Ovary (tissue), 9 donors: ENCODE measurements around the gene RGL1. TPM values are rescaled to one million over a fixed set of nuclear protein-coding genes. Genes with fewer than 3 reads are reported as not detected.

Source experiments
- DNase-seq, 5 donors: peaks; one replicate each; pipeline ENCODE4 v3.0.0-alpha.2; 2019 to 2020
- H3K27ac ChIP-seq, 2 donors: fragments of 200-600 bp; one replicate each; pipeline versions ENCODE4 v1.5.1 to v1.8.0; 2019 to 2022
- H3K27me3 ChIP-seq: fragments of 200-600 bp; one replicate; pipeline ENCODE4 v1.8.0; 2022
- H3K36me3 ChIP-seq: fragments of 200-600 bp; sonication (generic); one replicate; pipeline ENCODE4 v1.5.1; 2019
- H3K4me1 ChIP-seq: one replicate; pipeline ENCODE4 v1.8.1; 2013; ENCODE audit warnings: mild to moderate bottlenecking, moderate library complexity; ENCODE audit not compliant: insufficient read depth
- H3K4me3 ChIP-seq: fragments of 200-600 bp; sonication (generic); one replicate; pipeline ENCODE4 v1.5.1; 2017
- H3K9me3 ChIP-seq, 2 donors: fragments of 200-600 bp in 1 of 2; sonication (generic) in 1 of 2; one replicate each; pipeline versions ENCODE4 v1.5.1 to v1.8.1; 2013 to 2019; ENCODE audit warnings: mild to moderate bottlenecking in 1 of 2, moderate library complexity in 1 of 2
- EP300 ChIP-seq: sonication (generic); formaldehyde crosslinking; IDR thresholded peaks from one replicate; pipeline ENCODE4 v1.6.1; 2017; ENCODE audit warnings: antibody characterized with exemption
- POLR2A ChIP-seq: fragments of 450-650 bp; IDR thresholded peaks from one replicate; pipeline ENCODE4 v1.6.1; 2017; ENCODE audit warnings: antibody characterized with exemption, mild to moderate bottlenecking, moderate library complexity
- WGBS, 3 donors: extraction: QIAGEN DNeasy Blood & Tissue Kit in 1 of 3; methylation state at CpG; one replicate each; pipeline versions ENCODE4 v1.1.5 to v1.1.7; 2013 to 2017; 5-methylcytosine and 5-hydroxymethylcytosine counted together
- intact Hi-C, 4 donors: fragments of 100-400 bp; cut with DNase I; formaldehyde crosslinking; loops; one replicate each; pipeline versions ENCODE4 v1.11.0 to v1.15.1; 2022 to 2023
- polyA plus RNA-seq, 2 donors: library from polyadenylated mRNA; stranded (reverse); fragments of 200-250 nt in 1 of 2; fragments of 350-450 nt in 1 of 2; fragmentation: Illumina TruSeq in 1 of 2; extraction: RNeasy Lipid Tissue Mini Kit (QIAGEN cat#74804) in 1 of 2; gene quantifications; one replicate each; pipeline ENCODE4 v1.2.3, GENCODE V29; 2013 to 2014
- total RNA-seq, 7 donors: library from RNA; depleted of rRNA in 2 of 7; stranded (reverse); fragments of >200 nt in 2 of 7; fragmentation: NEBNext Ultra II Directional in 3 of 7; extraction: Animal tissue kit (Norgen Biotek cat#: 25700) in 3 of 7; gene quantifications; one replicate each; pipeline versions ENCODE4 v1.1.0 to v1.2.4, GENCODE V29; 2016 to 2023
- TF ChIP-seq, protein P1 (sequence below), 3 donors: fragments of 450-650 bp in 2 of 3; fragments of 200-600 bp in 1 of 3; IDR thresholded peaks; one replicate each; pipeline versions ENCODE4 v1.5.1 to v1.8.0; 2016 to 2022; ENCODE audit warnings: antibody characterized with exemption in 3 of 3, mild to moderate bottlenecking in 1 of 3
- donor health status: DM: no; HTN: no; CAD: no; lungs with moderate emphysema.
- donor health status: DM: no; HTN: no; CAD: no.
- donor health status: Bipolar disorder and iron deficiency.
- donor health status: DM: yes; HTN: yes; CAD: no.
- donor health status: DM: no; HTN: no; CAD: no.
- donor health status: DM: yes; HTN: yes; CAD: no.

The RGL1 gene
- total and polyA plus RNA-seq, 9 donors = 14.3 to 61.6 (median 25.7) TPM

- H3K4me3 ChIP-seq = no peak overlapping the region
- no peaks in the 10 kb centered on the region for H3K4me1 ChIP-seq
- H3K36me3 ChIP-seq = no peaks in the 10 kb centered on the region
- no peaks in the 10 kb centered on the region for H3K9me3 ChIP-seq
- TF ChIP-seq, protein P1, sequence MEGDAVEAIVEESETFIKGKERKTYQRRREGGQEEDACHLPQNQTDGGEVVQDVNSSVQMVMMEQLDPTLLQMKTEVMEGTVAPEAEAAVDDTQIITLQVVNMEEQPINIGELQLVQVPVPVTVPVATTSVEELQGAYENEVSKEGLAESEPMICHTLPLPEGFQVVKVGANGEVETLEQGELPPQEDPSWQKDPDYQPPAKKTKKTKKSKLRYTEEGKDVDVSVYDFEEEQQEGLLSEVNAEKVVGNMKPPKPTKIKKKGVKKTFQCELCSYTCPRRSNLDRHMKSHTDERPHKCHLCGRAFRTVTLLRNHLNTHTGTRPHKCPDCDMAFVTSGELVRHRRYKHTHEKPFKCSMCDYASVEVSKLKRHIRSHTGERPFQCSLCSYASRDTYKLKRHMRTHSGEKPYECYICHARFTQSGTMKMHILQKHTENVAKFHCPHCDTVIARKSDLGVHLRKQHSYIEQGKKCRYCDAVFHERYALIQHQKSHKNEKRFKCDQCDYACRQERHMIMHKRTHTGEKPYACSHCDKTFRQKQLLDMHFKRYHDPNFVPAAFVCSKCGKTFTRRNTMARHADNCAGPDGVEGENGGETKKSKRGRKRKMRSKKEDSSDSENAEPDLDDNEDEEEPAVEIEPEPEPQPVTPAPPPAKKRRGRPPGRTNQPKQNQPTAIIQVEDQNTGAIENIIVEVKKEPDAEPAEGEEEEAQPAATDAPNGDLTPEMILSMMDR (IDR thresholded peaks at IDR 0.05) = no peak
- TF ChIP-seq EP300 = no peak
- no peak for TF ChIP-seq POLR2A
- intact Hi-C loops = no loop called here
- no peak for DNase-seq
- no peaks in the 10 kb centered on the region for H3K27me3 ChIP-seq
- WGBS, 3 donors = 90 to 91% (median 91%) methylated on average over 6 of the region's 6 CpGs
- no peak overlapping the region for H3K27ac ChIP-seq
Measured at GRCh38 chr1:183905508-183906113, 100.7 kb downstream of the RGL1 start.

- Histone ChIP-seq H3K4me3 (no peak overlapping the region), H3K27ac (no peak overlapping the region), H3K4me1 (no peaks in the 10 kb centered on the region), H3K36me3 (no peaks in the 10 kb centered on the region), H3K27me3 (no peaks in the 10 kb centered on the region), H3K9me3 (no peaks in the 10 kb centered on the region)
- WGBS, 3 donors = 62 to 71% (median 64%) methylated on average over 4 of the region's 4 CpGs
- intact Hi-C loops = no loop called here
- no peak for DNase-seq
- no peak for TF ChIP-seq EP300
- no peak for TF ChIP-seq POLR2A
- TF ChIP-seq, protein P1 (IDR thresholded peaks at IDR 0.05) = no peak
Measured at GRCh38 chr1:183907070-183907469, 102.2 kb downstream of the RGL1 start.

DNA sequence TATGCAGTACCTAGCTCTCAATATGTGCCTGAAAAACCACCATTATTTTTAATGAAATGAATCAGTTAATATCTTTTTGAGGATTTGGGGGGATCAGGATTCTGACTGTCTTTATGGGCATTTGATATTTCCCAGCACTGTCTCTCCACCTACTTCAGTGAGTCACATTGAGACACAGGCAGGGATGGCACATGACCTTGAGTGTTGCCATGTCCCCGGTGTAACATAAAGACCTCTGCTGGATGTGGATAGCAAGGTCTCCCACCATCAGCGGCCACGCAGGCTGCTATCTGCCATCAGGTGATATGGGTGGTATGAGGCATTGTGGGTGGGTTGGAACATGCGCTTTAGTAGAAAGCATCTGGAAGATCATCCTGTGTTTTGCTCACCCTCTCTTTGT, 103.2 kb downstream of the RGL1 start:
- TF ChIP-seq, protein P1 (IDR thresholded peaks at IDR 0.05) = no peak
- no peak for TF ChIP-seq EP300
- TF ChIP-seq POLR2A = no peak
- Histone ChIP-seq H3K27me3 (no peaks in the 10 kb centered on the region), H3K4me1 (no peaks in the 10 kb centered on the region), H3K36me3 (no peaks in the 10 kb centered on the region), H3K4me3 (no peak overlapping the region), H3K27ac (no peak overlapping the region), H3K9me3 (no peaks in the 10 kb centered on the region)
- WGBS, 3 donors = 87 to 92% (median 90%) methylated on average over 4 of the region's 4 CpGs
- intact Hi-C loops = no loop called here
- DNase-seq = no peak

DNA sequence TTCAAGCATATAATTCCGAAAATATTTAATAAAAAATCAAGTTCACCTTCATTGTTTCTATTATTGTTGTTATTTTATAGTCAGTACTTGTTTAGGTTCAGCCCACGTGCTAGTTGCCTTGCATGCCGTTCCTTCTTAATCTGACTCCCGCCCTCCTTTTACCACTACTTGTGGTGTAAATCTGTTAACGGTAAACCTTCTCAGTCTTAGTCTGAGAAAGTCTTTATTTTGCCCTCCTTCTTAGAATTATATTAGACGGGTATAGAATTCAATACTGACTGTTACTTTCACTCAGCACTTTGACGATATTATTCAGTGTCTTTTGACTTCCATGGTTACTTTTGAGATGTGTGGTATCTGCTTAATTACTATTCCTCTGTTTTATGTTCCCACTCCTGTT, 104.8 kb downstream of the RGL1 start:
- no peaks in the 10 kb centered on the region for H3K27me3 ChIP-seq
- intact Hi-C loops = loop anchor here in 2 of 4 donors (10.0 kb wide), 2 partner anchors 105 to 435 kb away; partner anchors contain the start of genes RGL1 (in 1 of the 2) and SMG7 (in 1 of the 2)
- no peak for TF ChIP-seq POLR2A
- TF ChIP-seq, protein P1 (IDR thresholded peaks at IDR 0.05) = no peak
- no peak for TF ChIP-seq EP300
- no peak overlapping the region for H3K4me3 ChIP-seq
- H3K36me3 ChIP-seq = no peaks in the 10 kb centered on the region
- 92% methylated on average over 7 of the region's 7 CpGs for WGBS, 3 donors
- no peak overlapping the region for H3K27ac ChIP-seq
- no peak for DNase-seq
- no peaks in the 10 kb centered on the region for H3K4me1 ChIP-seq
- no peaks in the 10 kb centered on the region for H3K9me3 ChIP-seq
